Measurements from ENCODE around the gene RPIA. TPM values are rescaled to one million over a fixed set of nuclear protein-coding genes. Genes with fewer than 3 reads are reported as not detected.

RPIA gene
- total RNA-seq, 3 donors from 2014 or later, result 17.5 to 29.7 (median 25.7) TPM

DNA sequence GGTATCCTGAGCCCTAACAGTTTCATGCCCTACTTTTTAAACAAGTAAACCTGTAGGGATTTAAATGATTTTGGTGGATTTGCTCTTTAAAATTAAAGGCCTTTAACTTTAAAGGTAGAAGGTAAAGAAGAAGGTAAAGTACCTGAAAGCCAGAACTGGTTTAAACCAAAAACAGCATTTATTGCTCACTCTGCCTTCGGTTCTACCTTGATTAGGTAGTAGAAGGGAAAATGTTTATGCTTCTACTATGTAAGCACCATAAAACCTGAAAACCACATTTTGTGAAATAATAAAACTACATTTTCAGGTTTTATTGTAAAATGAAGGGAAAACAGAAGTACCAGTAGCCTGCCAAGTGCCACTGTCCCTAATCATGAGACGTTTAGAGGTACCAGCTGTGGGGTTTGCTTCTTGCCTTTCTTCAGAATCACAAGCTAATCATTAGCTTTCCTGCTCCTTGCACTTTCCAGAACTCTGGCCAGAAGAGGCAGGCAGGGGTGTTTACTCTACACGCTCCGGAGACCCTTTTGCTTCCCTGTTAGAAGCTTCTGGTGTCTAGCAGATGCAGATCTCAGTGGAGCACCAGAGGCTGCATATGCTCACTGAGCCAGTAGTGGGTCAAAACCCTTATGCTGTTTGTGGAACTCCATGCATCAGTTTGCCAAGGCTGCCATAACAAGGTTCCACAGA lies 33.3 kb downstream of the RPIA start:
- no peak for DNase-seq
- ATAC-seq, result peak; percentile 71
- TF ChIP-seq, protein P1, sequence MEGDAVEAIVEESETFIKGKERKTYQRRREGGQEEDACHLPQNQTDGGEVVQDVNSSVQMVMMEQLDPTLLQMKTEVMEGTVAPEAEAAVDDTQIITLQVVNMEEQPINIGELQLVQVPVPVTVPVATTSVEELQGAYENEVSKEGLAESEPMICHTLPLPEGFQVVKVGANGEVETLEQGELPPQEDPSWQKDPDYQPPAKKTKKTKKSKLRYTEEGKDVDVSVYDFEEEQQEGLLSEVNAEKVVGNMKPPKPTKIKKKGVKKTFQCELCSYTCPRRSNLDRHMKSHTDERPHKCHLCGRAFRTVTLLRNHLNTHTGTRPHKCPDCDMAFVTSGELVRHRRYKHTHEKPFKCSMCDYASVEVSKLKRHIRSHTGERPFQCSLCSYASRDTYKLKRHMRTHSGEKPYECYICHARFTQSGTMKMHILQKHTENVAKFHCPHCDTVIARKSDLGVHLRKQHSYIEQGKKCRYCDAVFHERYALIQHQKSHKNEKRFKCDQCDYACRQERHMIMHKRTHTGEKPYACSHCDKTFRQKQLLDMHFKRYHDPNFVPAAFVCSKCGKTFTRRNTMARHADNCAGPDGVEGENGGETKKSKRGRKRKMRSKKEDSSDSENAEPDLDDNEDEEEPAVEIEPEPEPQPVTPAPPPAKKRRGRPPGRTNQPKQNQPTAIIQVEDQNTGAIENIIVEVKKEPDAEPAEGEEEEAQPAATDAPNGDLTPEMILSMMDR (IDR thresholded peaks at IDR 0.05), result no peak
- Histone ChIP-seq H3K9me3 (no peaks in the 10 kb centered on the region), H3K4me3 (no peak overlapping the region), H3K36me3 (ENCODE audit: low read depth) (no peaks in the 10 kb centered on the region), H3K4me1 (ENCODE audit: low read depth) (peaks cover 11% of the 10 kb centered on the region)
- intact Hi-C loops (cut with DNase I, micrococcal nuclease), result no loop called here

DNA sequence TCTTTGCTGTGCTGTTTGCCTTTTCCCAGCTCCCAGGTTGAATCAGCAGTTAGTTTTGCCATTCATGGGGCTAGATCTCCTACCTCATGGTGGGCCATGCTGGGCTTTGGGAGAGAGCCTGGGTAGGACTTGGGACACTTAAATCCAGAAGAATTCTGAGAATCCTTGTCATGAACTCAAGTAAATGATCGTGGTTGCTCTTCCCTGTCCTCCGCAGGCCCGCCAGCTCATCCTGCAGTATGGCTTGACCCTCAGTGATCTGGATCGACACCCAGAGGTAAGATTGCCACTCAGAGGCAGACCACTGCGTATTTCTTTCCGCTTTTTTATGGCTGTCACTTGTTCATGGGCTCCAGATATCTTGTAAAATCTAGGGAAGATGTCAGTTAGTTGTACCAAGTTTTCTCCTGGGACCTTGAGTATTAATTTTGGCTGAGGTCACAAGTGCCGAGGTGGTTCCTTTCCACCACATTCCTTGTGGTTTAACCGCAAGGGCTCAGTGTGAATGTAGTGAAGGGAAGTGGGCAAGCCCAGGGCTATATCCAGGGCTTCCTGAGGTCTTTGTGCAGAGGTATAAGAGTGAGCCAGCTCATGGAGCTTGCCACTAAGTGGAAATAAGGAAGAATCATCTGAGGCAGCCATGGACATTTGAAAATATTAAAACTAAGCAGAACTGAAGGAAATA lies 37.7 kb downstream of the RPIA start:
- no peak for DNase-seq
- no peak for ATAC-seq
- Histone ChIP-seq H3K4me3 (no peak overlapping the region), H3K4me1 (ENCODE audit: low read depth) (peaks cover 11% of the 10 kb centered on the region), H3K9me3 (no peaks in the 10 kb centered on the region), H3K36me3 (ENCODE audit: low read depth) (no peaks in the 10 kb centered on the region)
- intact Hi-C loops (cut with DNase I, micrococcal nuclease), result no loop called here
- TF ChIP-seq, protein P1 (IDR thresholded peaks at IDR 0.05), result no peak

DNA sequence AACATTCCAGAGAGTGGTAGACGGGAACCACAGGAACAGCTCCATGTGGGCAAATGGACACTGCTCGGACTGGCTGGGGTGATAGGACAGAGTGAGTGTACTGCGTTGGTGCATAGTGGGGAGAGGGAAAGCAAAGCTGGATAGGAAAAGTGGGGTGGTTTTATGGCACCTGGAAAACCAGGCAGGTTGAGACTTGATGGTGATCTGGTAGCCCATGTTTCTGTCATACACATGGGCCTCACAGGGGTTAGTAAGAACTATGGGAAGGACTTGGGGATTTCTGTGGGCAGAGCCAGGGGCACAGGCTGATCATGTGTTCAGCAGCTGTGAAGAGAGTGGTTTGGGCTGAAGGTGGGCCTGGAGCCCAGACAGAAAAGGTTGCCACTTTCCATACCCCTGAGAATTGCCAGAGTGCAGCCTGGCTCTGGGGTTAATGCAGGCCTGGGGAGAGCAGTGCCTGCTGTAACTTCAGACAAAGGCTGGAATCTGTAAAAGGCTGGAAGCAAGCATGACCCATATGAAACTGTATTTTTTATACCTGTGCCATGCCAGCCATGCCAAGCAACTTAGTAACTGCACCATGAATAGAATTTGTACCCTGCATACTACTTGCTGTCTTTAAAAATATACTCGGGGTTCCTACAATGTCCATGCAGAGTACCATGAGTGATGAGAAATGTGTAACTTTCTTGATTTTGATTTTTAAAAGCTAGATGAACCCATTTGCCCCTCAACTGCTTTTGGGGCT lies 41.9 kb downstream of the RPIA start:
- H3K9me3 ChIP-seq, result no peaks in the 10 kb centered on the region
- intact Hi-C loops (cut with DNase I, micrococcal nuclease), result no loop called here
- ATAC-seq (no peak), DNase-seq (no peak)
- H3K4me3 ChIP-seq, result no peak overlapping the region
- H3K4me1 ChIP-seq (ENCODE audit: low read depth), result no peaks in the 10 kb centered on the region
- TF ChIP-seq, protein P1 (IDR thresholded peaks at IDR 0.05), result no peak
- H3K36me3 ChIP-seq (ENCODE audit: low read depth), result no peaks in the 10 kb centered on the region

DNA sequence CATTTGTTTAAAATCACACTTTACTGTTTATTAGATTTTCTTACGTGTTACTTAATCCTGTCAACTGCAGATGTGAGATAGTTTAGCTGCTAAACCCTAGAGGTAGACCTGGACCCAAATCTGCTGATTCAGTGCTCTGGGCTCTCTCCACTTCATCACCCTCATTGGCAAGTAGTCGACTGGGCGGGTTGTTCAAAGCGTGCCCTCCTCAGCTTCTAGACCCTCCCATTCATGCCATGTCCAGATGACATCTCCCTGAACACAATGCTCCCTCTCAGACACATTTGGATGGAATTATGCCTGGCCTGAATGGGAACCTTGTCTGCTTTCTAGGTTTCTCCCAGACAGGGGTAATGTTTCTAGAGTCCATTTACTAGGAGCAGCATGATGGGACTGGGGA lies 43.7 kb downstream of the RPIA start:
- Histone ChIP-seq H3K9me3 (no peaks in the 10 kb centered on the region), H3K4me1 (ENCODE audit: low read depth) (no peaks in the 10 kb centered on the region), H3K36me3 (ENCODE audit: low read depth) (no peaks in the 10 kb centered on the region), H3K4me3 (no peak overlapping the region)
- intact Hi-C loops (cut with DNase I, micrococcal nuclease), result no loop called here
- DNase-seq (no peak), ATAC-seq (no peak)
- TF ChIP-seq, protein P1 (IDR thresholded peaks at IDR 0.05), result no peak

DNA sequence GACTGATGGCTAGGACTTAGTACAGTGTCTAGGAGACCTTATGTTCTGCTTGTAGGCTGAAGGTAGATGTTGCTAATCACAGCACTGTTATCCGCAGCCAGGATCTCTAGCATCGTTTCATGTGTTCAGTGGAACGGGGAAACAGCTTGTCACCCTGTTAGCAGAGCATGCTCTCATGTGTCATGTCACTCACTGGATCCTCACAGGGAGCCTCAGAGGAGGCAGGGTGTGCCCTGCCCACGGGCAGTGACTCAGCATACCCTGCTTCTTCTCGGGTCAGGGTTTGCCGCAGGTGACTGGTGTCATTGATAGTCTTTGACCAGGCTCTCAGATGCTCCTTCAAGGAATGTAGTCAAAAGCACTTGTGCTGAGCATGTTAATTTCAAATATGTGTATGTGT lies 44.4 kb downstream of the RPIA start:
- Histone ChIP-seq H3K36me3 (ENCODE audit: low read depth) (no peaks in the 10 kb centered on the region), H3K9me3 (no peaks in the 10 kb centered on the region), H3K4me1 (ENCODE audit: low read depth) (no peaks in the 10 kb centered on the region), H3K4me3 (no peak overlapping the region)
- DNase-seq (no peak), ATAC-seq (peak; percentile 82)
- TF ChIP-seq, protein P1 (IDR thresholded peaks at IDR 0.05), result no peak
- intact Hi-C loops (cut with DNase I, micrococcal nuclease), result no loop called here

Data from mucosa of descending colon (tissue), 3 donors.